Activated CD4-positive, alpha-beta T cell treated with anti-CD3 and anti-CD28 coated beads, Interleukin-2, amount 50 U/mL, for 48 hours (primary cell): ENCODE measurements around the gene PDE1C.

Source experiments
- DNase-seq, 2 experiments: peaks; one replicate each; pipeline ENCODE4 v3.0.0-alpha.2; 2020

PDE1C gene

GRCh38 chr7:32074787-32075585, 4.8 kb upstream of the PDE1C start:
- DNase-seq: no peak

GRCh38 chr7:32073533-32073932, 3.3 kb upstream of the PDE1C start:
- no peak for DNase-seq

- DNase-seq: no peak
Observed at GRCh38 chr7:32072397-32072796, 2.2 kb upstream of the PDE1C start.

GRCh38 chr7:32071466-32072091, 1.4 kb upstream of the PDE1C start:
- DNase-seq: no peak

- DNase-seq: no peak
Observed at GRCh38 chr7:32070051-32070405, 179 bp downstream of the PDE1C start.

GRCh38 chr7:32069116-32069650, 1.0 kb downstream of the PDE1C start:
- DNase-seq: no peak

- DNase-seq: no peak
Observed at GRCh38 chr7:32068411-32069101, 1.7 kb downstream of the PDE1C start.

GRCh38 chr7:32066441-32066840, 3.8 kb downstream of the PDE1C start:
- no peak for DNase-seq

- DNase-seq: no peak
Observed at GRCh38 chr7:32063614-32064013, 6.6 kb downstream of the PDE1C start.

- DNase-seq: peak; percentile 22 to 36
Observed at GRCh38 chr7:32062150-32062549, 8.1 kb downstream of the PDE1C start.

- no peak for DNase-seq
Observed at GRCh38 chr7:32061346-32061745, 8.9 kb downstream of the PDE1C start.

GRCh38 chr7:32059289-32060011, 10.8 kb downstream of the PDE1C start:
- DNase-seq: no peak

GRCh38 chr7:32058002-32058401, 12.2 kb downstream of the PDE1C start:
- DNase-seq: no peak

- DNase-seq: no peak
Observed at GRCh38 chr7:32056767-32057166, 13.4 kb downstream of the PDE1C start.

- DNase-seq: no peak
Observed at GRCh38 chr7:32053204-32053603, 17.0 kb downstream of the PDE1C start.

- no peak for DNase-seq
Observed at GRCh38 chr7:32051128-32051527, 19.1 kb downstream of the PDE1C start.

- DNase-seq: no peak
Observed at GRCh38 chr7:32049599-32049998, 20.6 kb downstream of the PDE1C start.

GRCh38 chr7:32048970-32049491, 21.2 kb downstream of the PDE1C start:
- DNase-seq: no peak

- no peak for DNase-seq
Observed at GRCh38 chr7:32047801-32048200, 22.4 kb downstream of the PDE1C start.

GRCh38 chr7:32047075-32047474, 23.1 kb downstream of the PDE1C start:
- no peak for DNase-seq

- no peak for DNase-seq
Observed at GRCh38 chr7:32045228-32045627, 25.0 kb downstream of the PDE1C start.

- DNase-seq: no peak
Observed at GRCh38 chr7:32044739-32045138, 25.5 kb downstream of the PDE1C start.

- no peak for DNase-seq
Observed at GRCh38 chr7:32043688-32044087, 26.5 kb downstream of the PDE1C start.
